Parietal lobe (tissue), 1 donor: ENCODE measurements around the gene CHAD. TPM values are rescaled to one million over a fixed set of nuclear protein-coding genes. Genes with fewer than 3 reads are reported as not detected.

Experiments
- total RNA-seq: library from RNA; depleted of rRNA; stranded (reverse); fragments of >200 nt; gene quantifications from one replicate; pipeline ENCODE4 v1.2.3, GENCODE V29; 2014

Gene CHAD, protein sequence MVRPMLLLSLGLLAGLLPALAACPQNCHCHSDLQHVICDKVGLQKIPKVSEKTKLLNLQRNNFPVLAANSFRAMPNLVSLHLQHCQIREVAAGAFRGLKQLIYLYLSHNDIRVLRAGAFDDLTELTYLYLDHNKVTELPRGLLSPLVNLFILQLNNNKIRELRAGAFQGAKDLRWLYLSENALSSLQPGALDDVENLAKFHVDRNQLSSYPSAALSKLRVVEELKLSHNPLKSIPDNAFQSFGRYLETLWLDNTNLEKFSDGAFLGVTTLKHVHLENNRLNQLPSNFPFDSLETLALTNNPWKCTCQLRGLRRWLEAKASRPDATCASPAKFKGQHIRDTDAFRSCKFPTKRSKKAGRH
- total RNA-seq, result not detected

DNA sequence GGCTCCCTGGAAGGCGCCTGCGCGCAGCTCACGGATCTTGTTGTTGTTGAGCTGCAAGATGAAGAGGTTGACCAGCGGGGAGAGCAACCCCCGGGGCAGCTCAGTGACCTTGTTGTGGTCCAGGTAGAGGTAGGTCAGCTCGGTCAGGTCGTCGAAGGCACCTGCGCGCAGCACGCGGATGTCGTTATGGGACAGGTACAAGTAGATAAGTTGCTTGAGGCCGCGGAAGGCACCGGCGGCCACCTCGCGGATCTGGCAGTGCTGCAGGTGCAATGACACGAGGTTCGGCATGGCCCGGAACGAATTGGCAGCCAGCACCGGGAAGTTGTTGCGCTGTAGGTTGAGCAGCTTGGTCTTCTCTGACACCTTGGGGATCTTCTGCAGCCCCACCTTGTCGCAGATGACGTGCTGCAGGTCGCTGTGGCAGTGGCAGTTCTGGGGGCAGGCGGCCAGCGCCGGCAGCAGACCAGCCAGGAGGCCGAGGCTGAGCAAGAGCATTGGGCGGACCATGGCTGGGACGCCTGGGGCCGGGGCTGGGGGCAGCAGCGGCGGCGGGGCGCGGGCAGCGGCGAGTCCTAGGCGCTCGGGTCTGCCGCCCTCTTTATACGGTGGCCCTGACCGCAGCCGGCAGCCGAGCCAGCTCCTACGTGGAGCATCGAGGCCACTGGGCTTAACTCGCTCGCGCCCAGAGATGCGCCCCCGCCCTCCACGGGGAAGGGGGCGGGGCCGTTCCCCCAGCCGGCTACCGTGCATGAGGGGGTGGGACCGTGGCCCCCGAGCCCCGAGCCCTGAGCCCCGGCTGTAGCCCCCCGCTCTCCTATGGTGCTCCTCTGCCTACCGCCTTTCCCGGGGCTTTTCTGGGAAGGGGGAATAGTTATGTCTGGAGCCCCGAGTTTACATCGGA, at the start of gene CHAD:
Gene CHAD (minus strand): TSS at position 577 of the 904 bp plus-strand sequence. CDS start 67 bp downstream, at position 510.

DNA sequence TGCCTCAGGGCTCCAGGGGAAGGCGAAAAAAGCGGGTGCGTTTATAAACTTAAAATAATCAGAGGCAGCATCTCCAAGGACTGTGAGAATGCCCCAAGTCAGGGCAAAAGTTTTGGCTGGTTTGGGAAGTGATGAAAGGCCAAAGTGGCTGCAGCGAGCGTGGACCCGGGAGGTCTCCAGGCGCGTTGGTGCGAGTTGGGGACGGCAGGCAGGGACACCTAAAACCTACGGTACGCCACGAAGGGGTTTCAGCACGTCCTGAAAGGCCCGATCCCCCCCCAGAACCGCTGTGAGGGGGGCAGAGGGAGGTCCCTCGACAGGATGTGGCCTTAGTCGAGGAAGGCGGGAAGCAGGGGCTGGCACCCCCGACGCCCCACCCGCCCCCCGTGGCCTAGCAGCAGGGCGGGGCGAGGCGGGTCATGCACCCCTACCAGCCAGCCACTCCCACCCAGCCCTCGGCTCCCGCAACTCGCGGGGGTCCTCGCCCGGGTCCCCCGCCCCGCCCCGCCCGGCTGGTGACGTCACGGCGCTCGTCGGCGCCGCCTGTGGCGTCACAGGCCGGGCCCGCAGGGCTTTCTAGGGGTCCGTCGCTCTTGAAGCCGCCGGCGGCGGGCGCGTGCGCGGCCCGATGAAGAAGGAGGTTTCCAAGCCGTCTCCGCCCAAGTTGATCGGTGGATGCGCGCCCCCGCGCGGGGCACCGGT, 39.3 kb upstream of the CHAD start, which contains the start of gene MYCBPAP:
Gene MYCBPAP (plus strand): TSS at position 569 of the 702 bp plus-strand sequence. CDS start 236 bp downstream, outside the sequence.

DNA sequence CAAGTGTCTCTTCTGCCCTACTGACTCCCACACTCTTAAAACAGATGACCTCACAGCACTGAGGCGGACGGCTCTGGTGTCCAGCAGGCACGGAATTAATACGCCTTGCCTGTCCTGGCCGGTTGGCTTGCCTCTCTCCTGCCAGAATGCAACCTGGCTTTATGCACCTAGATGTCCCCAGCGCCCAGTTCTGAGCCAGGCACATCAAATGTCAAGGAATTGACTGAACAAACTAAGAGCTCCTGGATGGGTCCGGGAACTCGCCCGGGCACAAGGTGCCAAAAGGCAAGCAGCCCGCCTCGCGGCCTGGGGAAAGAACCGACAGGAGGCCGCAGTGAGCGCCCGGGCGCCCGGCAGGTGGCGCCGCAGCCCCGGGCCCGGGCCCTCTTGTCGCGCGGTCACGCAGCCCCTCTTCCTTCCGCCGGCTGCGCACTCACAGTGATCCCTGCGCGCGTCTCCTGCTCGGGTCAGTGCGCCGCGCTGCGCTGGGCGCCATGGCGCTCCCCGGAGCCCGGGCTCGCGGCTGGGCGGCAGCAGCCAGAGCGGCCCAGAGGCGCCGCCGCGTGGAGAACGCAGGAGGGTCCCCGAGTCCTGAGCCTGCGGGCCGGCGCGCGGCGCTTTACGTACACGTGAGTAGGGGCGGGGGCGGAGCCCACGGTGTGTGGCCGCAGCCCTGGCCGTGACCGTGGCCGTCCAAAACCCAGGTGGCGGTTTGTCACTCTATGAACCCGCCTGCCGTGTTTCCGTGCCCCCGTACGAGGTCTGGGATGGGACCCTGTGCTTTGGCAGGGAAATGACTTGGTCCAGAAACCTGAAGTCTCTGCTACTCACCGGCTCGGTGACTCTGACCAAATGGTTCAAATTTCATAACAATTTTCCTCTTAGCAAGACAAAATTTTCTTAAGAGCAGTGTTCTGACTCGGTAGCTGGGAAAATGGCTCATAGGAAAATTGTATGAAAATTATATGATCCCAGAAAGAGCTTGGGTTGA, 10.0 kb upstream of the CHAD start, which contains the start of gene RSAD1:
Gene RSAD1 (plus strand): TSS at position 470 of the 991 bp plus-strand sequence. CDS start 25 bp downstream, at position 495.

DNA sequence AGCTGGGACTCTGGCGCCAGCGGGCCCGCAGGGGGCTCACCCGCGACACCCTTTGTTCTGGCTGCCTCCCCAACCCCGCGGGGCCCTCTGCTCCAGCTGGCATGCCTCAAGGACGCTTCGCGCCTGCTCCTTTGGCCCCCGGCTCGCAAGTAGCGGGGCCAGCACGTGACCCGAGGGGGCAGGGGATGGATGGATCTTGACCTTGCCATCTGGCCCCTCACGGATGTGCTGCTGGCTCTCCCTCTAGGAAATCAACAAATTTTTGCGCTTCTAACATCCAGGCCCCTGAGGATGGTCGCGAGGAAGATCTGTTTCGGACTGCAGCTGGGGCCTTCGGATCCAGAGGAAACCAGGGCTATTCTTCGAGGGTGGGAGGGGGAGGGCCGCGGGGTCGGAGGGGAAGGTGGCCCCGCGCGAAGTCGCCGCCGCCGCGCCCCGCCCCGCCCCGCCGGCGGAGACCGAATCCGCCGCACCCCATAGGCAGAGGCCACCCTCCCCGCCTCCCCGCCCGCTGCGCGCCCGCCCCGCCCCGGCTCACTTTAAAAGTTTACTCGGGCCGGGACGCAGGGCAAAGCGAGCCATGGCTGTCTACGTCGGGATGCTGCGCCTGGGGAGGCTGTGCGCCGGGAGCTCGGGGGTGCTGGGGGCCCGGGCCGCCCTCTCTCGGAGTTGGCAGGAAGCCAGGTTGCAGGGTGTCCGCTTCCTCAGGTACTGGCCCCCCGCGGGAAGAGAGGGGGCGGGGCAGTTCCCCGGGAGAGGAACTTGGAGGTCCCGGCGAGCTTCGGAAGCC, 42.8 kb downstream of the CHAD start, which contains the start of gene ACSF2:
Gene ACSF2 (plus strand): TSS at position 537 of the 790 bp plus-strand sequence. CDS start 44 bp downstream, at position 581.

Other genes starting within 250 kb of the CHAD start
- not detected for gene TMEM92, start 194.4 kb downstream of the CHAD start, total RNA-seq
- gene XYLT2, start 122.8 kb downstream of the CHAD start, total RNA-seq, result 8.8 TPM
- 41.6 TPM for gene MRPL27, start 95.7 kb downstream of the CHAD start, total RNA-seq
- 3.4 TPM for gene EME1, start 95.7 kb downstream of the CHAD start, total RNA-seq
- gene LRRC59, start 71.4 kb downstream of the CHAD start, total RNA-seq, result 42.3 TPM
- 5.6 TPM for gene ACSF2, start 42.7 kb downstream of the CHAD start, total RNA-seq
- gene RSAD1, start 10.0 kb upstream of the CHAD start, total RNA-seq, result 34.7 TPM
- gene MYCBPAP, start 39.6 kb upstream of the CHAD start, total RNA-seq, result 2.2 TPM
- 0.63 TPM for gene EPN3, start 63.9 kb upstream of the CHAD start, total RNA-seq
- gene SPATA20, start 78.3 kb upstream of the CHAD start, total RNA-seq, result 22.8 TPM
- gene CACNA1G, start 91.8 kb upstream of the CHAD start, total RNA-seq, result 35.7 TPM
- 1.3 TPM for gene ABCC3, start 166.0 kb upstream of the CHAD start, total RNA-seq
- 30.4 TPM for gene ANKRD40, start 239.0 kb upstream of the CHAD start, total RNA-seq